ENCODE data around the gene CRPPA.
"Not testable (repeated sequence)": the region's sequence is repeated elsewhere in the genome, so short reads cannot be mapped to it uniquely, and the experiment has no call there.

The CRPPA gene

GRCh38 chr7:16421333-16422102, at the start of gene CRPPA:
TSS of gene CRPPA (minus strand) at chr7:16421538. CDS start at chr7:16421322, 216 bp downstream.
- DNase-seq, result no peak

DNA sequence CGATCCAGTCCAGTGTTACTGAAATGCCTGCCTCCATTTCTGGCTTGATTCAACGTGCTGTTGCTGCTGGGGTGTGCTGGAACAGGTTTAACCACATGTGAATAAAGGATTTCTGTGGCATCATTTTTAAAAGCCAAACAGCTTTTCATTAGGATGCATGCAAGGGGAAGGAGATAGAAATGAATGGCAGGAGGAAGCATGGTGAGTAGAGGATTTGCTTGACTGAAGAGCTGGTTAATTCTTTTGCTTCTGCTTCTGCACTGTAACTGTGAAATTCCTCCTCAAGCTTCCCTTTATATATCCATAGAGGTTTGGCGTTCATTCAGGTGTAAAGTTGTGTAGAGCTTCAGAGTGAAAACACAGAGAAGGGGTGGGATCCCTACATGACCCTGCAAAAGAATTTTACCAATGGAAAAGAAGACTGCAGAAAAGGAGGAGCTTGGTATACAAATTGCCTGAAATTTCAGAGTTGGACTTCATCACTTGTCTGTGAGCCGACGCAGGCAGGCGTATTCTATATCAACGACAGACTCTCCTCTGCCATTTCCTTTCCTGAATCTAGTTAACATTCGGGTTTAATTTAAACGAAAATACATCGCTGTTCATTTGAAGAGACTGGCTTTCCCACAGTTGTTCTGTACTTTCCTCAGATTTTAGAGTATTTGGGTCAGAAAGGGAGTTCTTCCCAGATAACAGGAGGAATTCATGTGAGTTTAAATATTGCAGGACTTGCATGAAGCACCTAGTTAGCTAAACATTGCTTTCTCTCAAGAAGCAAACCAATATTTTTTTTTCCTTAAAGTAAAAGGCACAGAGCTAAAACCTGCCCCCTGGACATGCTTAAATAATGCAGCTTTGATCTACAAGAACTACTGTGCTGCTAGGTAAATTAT, 44.4 kb upstream of the CRPPA start, which contains the start of gene SOSTDC1:
Gene SOSTDC1 (minus strand): TSS at position 270 of the 893 bp plus-strand sequence. CDS start 70 bp downstream, at position 200.
- no peak for DNase-seq

- no peak for DNase-seq
These were observed 42.8 kb upstream of the CRPPA start for GRCh38 chr7:16463949-16464715.

GRCh38 chr7:16463520-16463919, 42.2 kb upstream of the CRPPA start:
- DNase-seq, result no peak

DNA sequence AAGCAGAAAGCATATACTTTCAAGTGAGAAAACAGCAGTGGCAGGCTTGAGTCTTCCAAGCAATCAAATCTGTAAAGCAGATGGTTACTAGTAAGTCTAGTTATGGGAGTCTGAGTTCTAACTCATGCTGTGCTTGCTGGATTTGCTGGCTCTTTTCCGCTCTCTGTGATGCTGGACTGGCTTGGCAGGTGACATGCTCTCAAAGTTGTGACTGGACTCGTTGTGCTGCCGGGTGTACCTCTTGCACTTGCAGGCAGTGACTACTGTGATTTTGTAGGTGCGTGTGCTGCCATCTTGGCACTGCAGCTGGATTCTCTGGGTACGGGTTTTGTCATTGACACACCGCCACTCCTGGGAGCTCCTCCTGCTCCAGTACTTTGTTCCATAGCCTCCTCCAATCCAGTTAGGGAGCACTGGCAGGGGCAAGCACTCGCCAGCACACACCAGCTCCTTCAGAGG, 41.1 kb upstream of the CRPPA start:
- DNase-seq, result no peak

DNA sequence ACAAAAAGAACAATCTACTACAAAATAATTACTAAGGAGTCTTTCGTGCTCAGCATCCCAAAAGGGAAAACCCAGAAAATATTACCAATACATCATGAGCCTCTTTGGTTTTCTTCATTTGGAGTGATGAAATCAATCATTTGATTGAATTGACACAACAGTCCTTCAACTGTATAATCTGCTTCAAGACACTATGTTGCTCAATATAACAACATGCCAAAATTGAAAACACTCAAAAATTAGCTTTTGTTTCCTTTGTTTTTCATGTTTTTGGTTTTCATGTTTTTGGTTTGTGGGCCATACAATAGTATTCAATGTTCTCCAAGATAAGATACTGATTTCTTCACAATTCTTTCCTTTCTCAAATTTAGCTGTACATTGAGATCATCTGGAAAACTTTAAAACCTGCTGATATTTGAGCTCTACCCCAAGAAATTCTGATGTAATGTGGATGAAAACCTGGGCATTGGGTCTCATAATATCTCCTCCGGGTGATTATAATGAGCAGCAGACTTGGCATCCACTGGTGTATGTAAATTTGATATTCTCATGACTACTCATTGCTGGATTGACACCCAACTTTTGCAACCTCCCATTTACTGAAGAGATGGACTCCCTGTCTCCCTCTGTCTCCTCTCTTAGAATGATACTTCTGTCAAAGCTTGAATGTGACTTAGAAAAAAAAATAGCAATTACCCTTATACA, 39.6 kb upstream of the CRPPA start:
- no peak for DNase-seq

DNA sequence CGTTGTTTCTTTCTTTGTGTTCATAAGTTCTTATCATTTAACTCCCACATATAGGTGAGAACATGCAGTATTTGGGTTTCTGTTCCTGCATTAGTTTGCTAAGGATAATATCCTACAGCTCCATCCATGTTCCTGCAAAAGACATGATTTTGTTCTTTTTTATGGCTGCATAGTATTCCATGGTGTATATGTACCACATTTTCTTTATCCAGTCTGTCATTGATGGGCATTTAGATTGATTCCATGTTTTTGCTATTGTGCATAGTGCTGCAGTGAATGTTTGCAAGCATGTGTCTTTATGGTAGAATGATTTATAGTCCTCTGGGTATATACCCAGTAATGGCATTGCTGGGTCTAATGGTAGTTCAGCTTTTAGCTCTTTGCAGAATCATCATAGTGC, 35.0 kb upstream of the CRPPA start:
- not testable (repeated sequence) for DNase-seq

DNA sequence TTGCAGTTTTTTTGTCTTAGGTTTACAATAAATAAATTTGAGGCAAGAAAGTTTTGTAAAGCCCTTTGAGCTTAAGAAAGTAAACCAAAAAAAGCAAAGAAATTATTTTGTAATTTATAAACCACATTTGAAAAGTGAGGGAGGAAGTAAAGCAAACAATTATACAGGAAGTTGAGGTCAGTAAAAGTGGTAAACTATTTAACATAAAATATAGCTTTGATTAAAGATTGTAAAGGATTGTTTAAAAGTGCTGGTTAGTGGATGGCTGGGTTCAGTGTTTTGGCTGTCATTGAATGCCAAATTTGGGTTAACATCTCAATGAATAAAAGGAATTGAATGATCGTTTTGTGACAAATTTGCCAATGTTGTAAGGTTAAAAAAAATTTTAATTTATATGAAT, 34.3 kb upstream of the CRPPA start:
- DNase-seq, result no peak

DNA sequence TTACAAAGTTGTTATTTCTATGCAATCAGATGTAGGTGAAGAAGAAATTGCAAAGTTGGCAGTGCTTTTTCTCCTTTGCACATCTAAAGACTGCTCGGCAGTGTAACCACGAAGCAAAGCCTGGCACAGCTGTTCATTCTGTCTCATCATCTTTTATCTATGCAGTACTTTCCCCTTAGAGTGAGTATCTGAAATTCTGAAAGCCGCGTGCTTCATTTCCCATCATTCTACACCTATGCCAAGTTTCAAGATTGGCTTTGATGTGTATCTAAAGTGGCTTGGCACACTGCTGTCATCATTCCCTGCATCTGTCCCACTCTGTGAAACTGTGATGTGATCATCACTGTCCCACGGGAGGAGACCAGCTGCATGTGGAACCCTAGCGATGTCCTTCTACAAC, 29.0 kb upstream of the CRPPA start:
- no peak for DNase-seq

DNA sequence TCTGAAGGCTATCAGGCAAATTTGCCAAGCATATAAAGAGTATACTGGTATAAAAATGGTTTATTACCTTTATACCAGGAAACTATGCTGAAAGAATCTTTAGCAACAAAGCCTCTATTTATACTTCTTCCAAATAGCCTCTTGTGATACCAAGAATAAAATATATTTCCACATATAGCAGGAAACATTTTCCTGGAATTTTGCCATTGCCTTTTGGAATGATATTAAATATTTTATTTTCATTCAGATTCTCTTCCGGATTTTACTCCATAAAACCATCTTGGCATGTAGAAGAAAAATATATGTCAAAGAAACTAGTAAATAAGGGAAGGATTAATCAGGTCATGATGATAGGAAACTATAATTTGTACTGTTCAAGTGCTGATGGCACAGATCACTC, 26.5 kb upstream of the CRPPA start:
- DNase-seq, result no peak

- no peak for DNase-seq
These were observed 25.2 kb upstream of the CRPPA start for GRCh38 chr7:16446508-16446907.

- not testable (repeated sequence) for DNase-seq
These were observed 22.5 kb upstream of the CRPPA start for GRCh38 chr7:16443871-16444270.

DNA sequence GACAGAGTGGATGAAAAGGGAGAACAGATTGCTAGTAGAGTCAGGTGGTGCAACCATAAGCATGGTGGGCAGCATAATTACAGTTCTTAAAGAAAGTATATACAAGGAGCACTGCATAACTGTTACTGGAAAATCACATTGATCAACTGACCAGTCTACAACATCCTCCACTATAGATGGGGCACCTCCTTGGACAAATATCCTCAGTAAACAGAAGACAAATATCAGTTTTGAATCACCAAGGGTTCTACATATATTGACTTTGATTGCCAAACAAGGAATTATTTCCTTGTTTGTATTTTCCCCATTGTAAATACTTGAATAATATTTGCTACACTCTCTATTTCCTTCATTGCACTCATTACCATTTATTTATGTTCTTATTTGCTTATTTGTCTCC, 17.6 kb upstream of the CRPPA start:
- no peak for DNase-seq

DNA sequence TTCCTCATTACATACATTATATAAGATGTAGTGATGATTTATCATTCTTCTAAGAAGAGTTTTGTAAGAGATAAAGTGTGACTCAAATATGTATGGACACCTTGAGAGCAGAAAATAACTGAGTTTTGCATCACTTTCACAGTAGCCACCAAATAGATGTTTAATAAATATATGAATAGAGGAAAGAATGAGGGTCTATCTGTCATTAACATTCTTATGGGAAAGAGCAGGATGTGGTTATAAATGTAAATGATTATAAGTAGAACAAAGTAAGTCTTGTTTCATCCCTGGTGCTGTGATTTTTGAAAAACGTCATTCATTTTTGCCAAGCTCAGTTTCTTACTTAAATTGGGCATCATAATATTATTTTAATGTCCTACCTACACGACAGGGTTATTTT, 15.0 kb upstream of the CRPPA start:
- DNase-seq, result no peak

DNA sequence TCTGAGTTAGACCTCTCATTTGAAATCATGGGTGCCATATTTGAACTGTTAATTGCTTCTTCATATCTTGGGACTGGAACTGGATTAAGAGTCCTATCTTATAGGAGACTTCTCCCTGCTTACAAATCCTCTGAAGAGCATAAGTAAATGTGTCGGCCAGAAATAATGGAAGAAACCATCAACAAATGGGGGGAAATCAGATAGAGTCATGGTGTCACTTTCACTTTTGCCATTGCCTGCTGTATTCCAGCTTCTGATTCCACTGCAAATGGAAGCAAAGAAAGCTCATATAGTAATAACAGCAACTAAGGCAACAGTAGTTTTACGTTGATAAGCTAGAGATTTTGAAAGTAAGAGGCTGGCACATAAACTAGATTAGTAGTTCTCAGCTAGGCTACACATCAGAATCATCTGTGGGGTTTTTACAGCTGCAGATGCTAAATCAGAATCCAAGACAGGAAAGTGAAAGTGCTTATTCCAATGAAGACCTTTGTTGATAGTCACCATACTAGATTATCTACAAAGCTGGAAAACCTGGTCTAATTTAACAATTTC, 12.3 kb upstream of the CRPPA start:
- no peak for DNase-seq

GRCh38 chr7:16432425-16432731, 11.0 kb upstream of the CRPPA start:
- no peak for DNase-seq

DNA sequence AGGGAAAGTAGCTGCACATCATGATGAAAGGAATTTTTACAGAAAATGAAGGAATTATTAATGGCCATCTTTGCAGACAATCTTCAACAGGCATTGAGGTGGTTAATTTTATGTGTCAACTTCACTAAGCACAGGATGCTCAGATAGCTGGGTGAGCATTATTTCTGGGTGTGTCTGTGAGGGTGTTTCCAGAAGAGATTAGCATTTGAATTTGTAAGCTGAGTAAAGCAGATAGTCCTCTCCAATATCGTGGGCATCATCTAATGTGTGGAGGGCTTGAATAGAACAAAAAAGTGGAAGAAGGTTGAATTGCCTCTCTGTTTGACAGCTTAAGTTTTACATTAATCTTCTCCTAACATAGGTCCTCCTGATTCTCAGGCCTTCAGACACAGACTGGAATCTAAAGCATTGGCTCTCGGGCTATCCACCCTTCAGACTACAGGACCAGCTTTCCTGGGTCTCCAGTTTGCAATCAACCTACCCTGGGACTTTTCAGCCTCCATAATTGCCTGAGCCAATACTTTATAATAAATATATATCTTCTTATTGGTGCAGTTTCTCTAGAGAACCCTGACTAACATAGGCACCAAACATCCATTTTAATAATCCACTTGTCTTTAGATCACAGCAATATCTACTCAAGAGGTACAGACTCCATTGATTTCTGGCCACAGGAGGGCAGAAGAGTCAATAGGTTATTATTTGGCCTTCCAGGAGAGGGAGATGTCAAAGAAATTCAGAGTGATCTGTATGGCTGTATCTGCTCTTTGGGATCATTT, 10.5 kb upstream of the CRPPA start:
- no peak for DNase-seq

- no peak for DNase-seq
These were observed 8.8 kb upstream of the CRPPA start for GRCh38 chr7:16430133-16430532.

GRCh38 chr7:16428672-16429071, 7.3 kb upstream of the CRPPA start:
- DNase-seq, result no peak

GRCh38 chr7:16428182-16428581, 6.8 kb upstream of the CRPPA start:
- no peak for DNase-seq

GRCh38 chr7:16423761-16424160, 2.4 kb upstream of the CRPPA start:
- no peak for DNase-seq

DNA sequence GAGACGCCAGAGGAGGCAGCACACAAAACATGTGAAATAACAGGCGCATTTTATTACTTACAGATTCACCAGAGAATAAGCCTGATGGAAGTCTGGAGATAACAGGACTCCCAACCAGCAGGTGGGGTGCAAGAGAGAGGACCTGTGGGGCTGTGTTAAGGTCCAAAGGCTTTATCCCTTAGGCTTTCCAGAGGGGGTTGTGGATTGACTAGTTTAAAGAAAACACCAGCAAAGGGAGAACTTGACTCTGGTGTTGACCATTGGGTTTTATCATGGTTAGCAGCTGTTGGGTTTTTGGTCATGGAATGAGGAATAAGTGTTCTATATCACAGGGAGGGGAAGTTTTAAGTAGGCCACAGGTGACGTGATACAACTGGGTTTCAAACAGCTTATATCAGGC, 1.6 kb upstream of the CRPPA start:
- no peak for DNase-seq

Data from NCI-H2107 (cell line).